Kidney epithelial cell (primary cell): ENCODE results near the gene CDKN2B. TPM values are rescaled to one million over a fixed set of nuclear protein-coding genes. Genes with fewer than 3 reads are reported as not detected.

ENCODE experiments used
- DNase-seq: peaks from one replicate; pipeline ENCODE4 v3.0.0-alpha.2; 2010; ENCODE audit warnings: low read depth
- H3K27me3 ChIP-seq: 2 replicates; pipeline ENCODE4 v1.6.0; 2011; ENCODE audit warnings: low read length; ENCODE audit not compliant: control insufficient read depth, insufficient read depth
- H3K36me3 ChIP-seq: 2 replicates; pipeline ENCODE4 v1.5.1; 2011; ENCODE audit warnings: low read length; ENCODE audit not compliant: control insufficient read depth, insufficient read depth
- H3K4me3 ChIP-seq: 2 replicates; pipeline ENCODE4 v1.5.1; 2011; ENCODE audit warnings: low read depth, mild to moderate bottlenecking, control low read depth, low read length
- CTCF ChIP-seq: IDR thresholded peaks from 2 replicates; pipeline ENCODE4 v1.5.1; 2011; ENCODE audit warnings: mild to moderate bottlenecking, moderate library complexity, low read length, control low read depth, inconsistent platforms; ENCODE audit not compliant: insufficient read depth, poor library complexity, severe bottlenecking
- total RNA-seq: library from RNA; depleted of rRNA; stranded (reverse); fragments of >200 nt; gene quantifications from 2 replicates; pipeline ENCODE4 v1.2.3, GENCODE V29; 2015

CDKN2B gene
- total RNA-seq, 1 donor from 2014 or later: 16.7 TPM

- Histone ChIP-seq H3K36me3 (no peaks in the 10 kb centered on the region), H3K4me3 (no peak overlapping the region), H3K27me3 (peaks cover 57% of the 10 kb centered on the region)
- TF ChIP-seq CTCF: no peak
- no peak for DNase-seq
Observed at GRCh38 chr9:21967702-21968101, 41.4 kb downstream of the CDKN2B start.

GRCh38 chr9:21967169-21967568 lies 41.9 kb downstream of the CDKN2B start:
- peaks cover 52% of the 10 kb centered on the region for H3K27me3 ChIP-seq
- no peak for TF ChIP-seq CTCF
- no peak for DNase-seq
- no peaks in the 10 kb centered on the region for H3K36me3 ChIP-seq
- no peak overlapping the region for H3K4me3 ChIP-seq

GRCh38 chr9:21966140-21966851 lies 42.8 kb downstream of the CDKN2B start:
- H3K36me3 ChIP-seq: no peaks in the 10 kb centered on the region
- peaks cover 52% of the 10 kb centered on the region for H3K27me3 ChIP-seq
- DNase-seq: no peak
- H3K4me3 ChIP-seq: no peak overlapping the region
- no peak for TF ChIP-seq CTCF

GRCh38 chr9:21965401-21965951 lies 43.6 kb downstream of the CDKN2B start:
- Histone ChIP-seq H3K36me3 (no peaks in the 10 kb centered on the region), H3K4me3 (peak overlapping the region; percentile 34), H3K27me3 (peaks cover 44% of the 10 kb centered on the region)
- peak; percentile 78 for TF ChIP-seq CTCF
- DNase-seq: no peak

GRCh38 chr9:21964925-21965385 lies 44.1 kb downstream of the CDKN2B start:
- Histone ChIP-seq H3K27me3 (peaks cover 38% of the 10 kb centered on the region), H3K4me3 (peak overlapping the region; percentile 34), H3K36me3 (no peaks in the 10 kb centered on the region)
- no peak for TF ChIP-seq CTCF
- DNase-seq: no peak
